Esophagus squamous epithelium (tissue), 4 donors: ENCODE results near the gene CRHR2.

ENCODE experiments used
- CTCF ChIP-seq, 6 experiments: fragments of 450-650 bp in 4 of 6; fragments of 200-600 bp in 2 of 6; sonication (generic) in 2 of 6; IDR thresholded peaks; one replicate each; pipeline ENCODE4 v1.5.1; 2016 to 2019; ENCODE audit warnings: antibody characterized with exemption in 6 of 6, mild to moderate bottlenecking in 4 of 6, moderate library complexity in 4 of 6
- POLR2A ChIP-seq, 4 donors: fragments of 450-650 bp; IDR thresholded peaks; one replicate each; pipeline ENCODE4 v1.6.1; 2017; ENCODE audit warnings: antibody characterized with exemption in 4 of 4, mild to moderate bottlenecking in 4 of 4, moderate library complexity in 3 of 4

- TF ChIP-seq POLR2A (IDR thresholded peaks at IDR 0.05): no peak
- no peak for TF ChIP-seq CTCF (IDR thresholded peaks at IDR 0.05)
Measured at GRCh38 chr7:30652132-30652531, 30.1 kb downstream of the CRHR2 start.
